ENCODE data around the gene FKBP11.
"Not testable (repeated sequence)": the region's sequence is repeated elsewhere in the genome, so short reads cannot be mapped to it uniquely, and the experiment has no call there.

The FKBP11 gene

GRCh38 chr12:48954841-48955501 is 29.7 kb upstream of the FKBP11 start:
- DNase-seq = no peak

- DNase-seq = no peak
Observed at GRCh38 chr12:48954061-48954460, 28.8 kb upstream of the FKBP11 start.

GRCh38 chr12:48952691-48953090 is 27.4 kb upstream of the FKBP11 start:
- DNase-seq = no peak

- DNase-seq = no peak
Observed at GRCh38 chr12:48947727-48948126, 22.4 kb upstream of the FKBP11 start.

GRCh38 chr12:48946943-48947342 is 21.7 kb upstream of the FKBP11 start:
- no peak for DNase-seq

GRCh38 chr12:48946205-48946604 is 20.9 kb upstream of the FKBP11 start:
- no peak for DNase-seq

- DNase-seq = no peak
Observed at GRCh38 chr12:48943221-48943620, 17.9 kb upstream of the FKBP11 start.

GRCh38 chr12:48940181-48940580 is 14.9 kb upstream of the FKBP11 start:
- no peak for DNase-seq

GRCh38 chr12:48938805-48939204 is 13.5 kb upstream of the FKBP11 start:
- no peak for DNase-seq

- DNase-seq = no peak
Observed at GRCh38 chr12:48937170-48937569, 11.9 kb upstream of the FKBP11 start.

- peak; percentile 70 to 81 for DNase-seq
Observed at GRCh38 chr12:48936379-48936979, 11.2 kb upstream of the FKBP11 start.

- DNase-seq = no peak
Observed at GRCh38 chr12:48934312-48934706, 9.0 kb upstream of the FKBP11 start.

- no peak for DNase-seq
Observed at GRCh38 chr12:48933664-48934311, 8.5 kb upstream of the FKBP11 start.

- DNase-seq = no peak
Observed at GRCh38 chr12:48932878-48933277, 7.6 kb upstream of the FKBP11 start.

GRCh38 chr12:48930475-48930874 is 5.2 kb upstream of the FKBP11 start:
- no peak for DNase-seq

GRCh38 chr12:48929551-48929950 is 4.3 kb upstream of the FKBP11 start:
- no peak for DNase-seq

- no peak for DNase-seq
Observed at GRCh38 chr12:48927261-48927660, 2.0 kb upstream of the FKBP11 start.

- DNase-seq = peak; percentile 70 to 82
Observed at GRCh38 chr12:48924617-48925303, 532 bp downstream of the FKBP11 start.

GRCh38 chr12:48923117-48923516 is 2.2 kb downstream of the FKBP11 start:
- no peak for DNase-seq

GRCh38 chr12:48917857-48918537 is 7.3 kb downstream of the FKBP11 start:
- DNase-seq = peak in 1 of 2 experiments; percentile 41

- no peak for DNase-seq
Observed at GRCh38 chr12:48910196-48910595, 15.1 kb downstream of the FKBP11 start.

- not testable (repeated sequence) for DNase-seq
Observed at GRCh38 chr12:48909698-48910097, 15.6 kb downstream of the FKBP11 start.

GRCh38 chr12:48907245-48907644 is 18.0 kb downstream of the FKBP11 start:
- no peak for DNase-seq
